AG09319 (cell line): ENCODE measurements around the gene KRT4.

Source experiments
- DNase-seq: peaks from one replicate; pipeline ENCODE4 v3.0.0-alpha.2; 2010; ENCODE audit warnings: low read depth; ENCODE audit errors: extremely low read depth
- CTCF ChIP-seq: IDR thresholded peaks from 2 replicates; pipeline ENCODE4 v1.5.1; 2011; ENCODE audit warnings: low read depth, mild to moderate bottlenecking, inconsistent platforms, low read length, moderate library complexity

The KRT4 gene

GRCh38 chr12:52839436-52840105 is 25.7 kb upstream of the KRT4 start:
- no peak for DNase-seq
- no peak for TF ChIP-seq CTCF

- no peak for TF ChIP-seq CTCF
- DNase-seq = no peak
Measured at GRCh38 chr12:52838609-52839435, 24.9 kb upstream of the KRT4 start.

GRCh38 chr12:52837781-52838608 is 24.1 kb upstream of the KRT4 start:
- no peak for DNase-seq
- TF ChIP-seq CTCF = no peak

- no peak for DNase-seq
Measured at GRCh38 chr12:52837413-52837741, 23.5 kb upstream of the KRT4 start.

GRCh38 chr12:52836491-52837412 is 22.8 kb upstream of the KRT4 start:
- DNase-seq = no peak
- TF ChIP-seq CTCF = no peak

More at GRCh38 chr12:52837413-52837741, 23.5 kb upstream of the KRT4 start:
- no peak for TF ChIP-seq CTCF

- no peak for TF ChIP-seq CTCF
- no peak for DNase-seq
Measured at GRCh38 chr12:52836042-52836466, 22.1 kb upstream of the KRT4 start.
